SK-N-SH treated with all-trans-retinoic acid at 6 μM for 48 hours (cell line): ENCODE results near the gene ANKS6.

Source experiments
- ARNTL ChIP-seq: fragments of 450-650 bp; formaldehyde crosslinking; IDR thresholded peaks from 2 replicates; pipeline ENCODE4 v1.5.0; 2020; ENCODE audit warnings: low read depth, mild to moderate bottlenecking, moderate library complexity, borderline replicate concordance
- CREB5 ChIP-seq: fragments of 250-450 bp; sonication (Bioruptor Pico); IDR thresholded peaks from 2 replicates; pipeline ENCODE4 v1.5.1; 2020; ENCODE audit warnings: low read depth, mild to moderate bottlenecking, moderate library complexity
- ISL1 ChIP-seq: fragments of 250-450 bp; sonication (Bioruptor Pico); IDR thresholded peaks from 2 replicates; pipeline ENCODE4 v2.1.2; 2022; ENCODE audit warnings: mild to moderate bottlenecking, moderate library complexity
- PPARA ChIP-seq: fragments of 250-450 bp; sonication (Bioruptor Pico); IDR thresholded peaks from 2 replicates; pipeline ENCODE4 v1.5.0; 2020; ENCODE audit warnings: mild to moderate bottlenecking, borderline replicate concordance
- SNAI2 ChIP-seq: fragments of 250-450 bp; sonication (Bioruptor Pico); IDR thresholded peaks from 2 replicates; pipeline ENCODE4 v1.5.0; 2020; ENCODE audit warnings: mild to moderate bottlenecking, moderate library complexity
- TCF4 ChIP-seq: fragments of 250-450 bp; sonication (Bioruptor Pico); IDR thresholded peaks from 2 replicates; pipeline ENCODE4 v1.8.0; 2021; ENCODE audit warnings: mild to moderate bottlenecking, moderate library complexity, borderline replicate concordance
- TOX ChIP-seq: fragments of 250-450 bp; sonication (Bioruptor Pico); IDR thresholded peaks from 2 replicates; pipeline ENCODE4 v1.8.0; 2021; ENCODE audit warnings: mild to moderate bottlenecking, moderate library complexity, borderline replicate concordance
- ZC3H10 ChIP-seq: fragments of 250-450 bp; sonication (Bioruptor Pico); IDR thresholded peaks from 2 replicates; pipeline ENCODE4 v1.5.1; 2021; ENCODE audit warnings: mild to moderate bottlenecking, moderate library complexity
- ZFP3 ChIP-seq: fragments of 250-450 bp; sonication (Bioruptor Pico); IDR thresholded peaks from 2 replicates; pipeline ENCODE4 v1.5.0; 2020; ENCODE audit warnings: mild to moderate bottlenecking, moderate library complexity
- ZNF565 ChIP-seq: fragments of 450-650 bp; formaldehyde crosslinking; conservative IDR thresholded peaks from 2 replicates; pipeline ENCODE4 v1.5.0; 2020; ENCODE audit warnings: low read depth, mild to moderate bottlenecking, moderate library complexity

DNA sequence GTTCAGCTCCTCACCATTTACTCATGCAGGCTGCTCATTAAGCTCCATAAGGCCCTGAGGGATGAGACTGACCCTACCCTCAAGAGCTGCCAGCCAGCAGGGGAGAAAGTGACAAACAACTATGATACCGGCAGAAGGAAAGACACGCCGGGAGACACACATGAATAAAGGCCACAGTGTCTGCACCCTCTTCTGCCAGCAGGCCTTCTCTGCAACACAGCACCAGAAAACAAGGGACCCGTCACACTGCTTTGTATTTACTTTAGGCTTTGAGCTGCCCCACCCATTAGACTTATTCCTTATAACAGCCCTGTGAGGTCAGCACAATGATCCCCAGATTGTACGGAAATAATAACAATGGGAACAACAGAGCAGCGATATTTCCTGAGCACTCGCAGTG, 94.8 kb downstream of the ANKS6 start:
- no peak for TF ChIP-seq SNAI2 (CRISPR knock-in tag)
- TF ChIP-seq ZNF565: no peak
- no peak for TF ChIP-seq CREB5 (CRISPR knock-in tag)
- TF ChIP-seq PPARA: no peak
- TF ChIP-seq TOX (CRISPR knock-in tag): no peak
- no peak for TF ChIP-seq ARNTL (CRISPR knock-in tag)
- TF ChIP-seq ZC3H10 (CRISPR knock-in tag): no peak
- no peak for TF ChIP-seq ZFP3 (CRISPR knock-in tag)
- no peak for TF ChIP-seq ISL1
- no peak for TF ChIP-seq TCF4 (CRISPR knock-in tag)
